ENCODE data around the gene YAF2.

DNA sequence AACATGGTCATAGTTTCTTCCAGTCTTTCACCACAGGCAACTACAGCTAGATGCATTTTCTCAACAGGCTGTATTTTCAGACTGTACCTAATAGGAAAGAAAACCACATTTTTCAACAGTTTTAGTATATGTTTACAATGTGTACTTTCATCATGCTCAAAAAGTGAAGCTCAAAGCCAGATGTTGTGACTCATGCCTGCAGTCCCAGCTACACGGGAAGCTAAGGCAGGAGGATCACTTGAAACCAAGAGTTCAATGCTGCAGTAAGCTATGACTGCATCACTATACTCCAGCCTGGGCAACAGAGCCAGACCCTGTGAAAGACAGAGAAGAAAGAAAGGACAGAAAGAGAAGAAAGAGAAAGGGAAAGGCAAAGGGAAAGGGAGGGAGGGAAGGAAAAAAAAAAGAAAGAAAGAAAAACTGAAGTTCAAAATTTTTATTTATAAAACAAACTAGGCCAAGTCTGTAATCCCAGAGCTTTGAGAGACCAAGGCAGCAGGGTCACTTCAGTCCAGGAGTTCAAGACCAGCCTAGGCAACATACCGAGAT, 118.9 kb downstream of the YAF2 start:
- TF ChIP-seq, protein P1, sequence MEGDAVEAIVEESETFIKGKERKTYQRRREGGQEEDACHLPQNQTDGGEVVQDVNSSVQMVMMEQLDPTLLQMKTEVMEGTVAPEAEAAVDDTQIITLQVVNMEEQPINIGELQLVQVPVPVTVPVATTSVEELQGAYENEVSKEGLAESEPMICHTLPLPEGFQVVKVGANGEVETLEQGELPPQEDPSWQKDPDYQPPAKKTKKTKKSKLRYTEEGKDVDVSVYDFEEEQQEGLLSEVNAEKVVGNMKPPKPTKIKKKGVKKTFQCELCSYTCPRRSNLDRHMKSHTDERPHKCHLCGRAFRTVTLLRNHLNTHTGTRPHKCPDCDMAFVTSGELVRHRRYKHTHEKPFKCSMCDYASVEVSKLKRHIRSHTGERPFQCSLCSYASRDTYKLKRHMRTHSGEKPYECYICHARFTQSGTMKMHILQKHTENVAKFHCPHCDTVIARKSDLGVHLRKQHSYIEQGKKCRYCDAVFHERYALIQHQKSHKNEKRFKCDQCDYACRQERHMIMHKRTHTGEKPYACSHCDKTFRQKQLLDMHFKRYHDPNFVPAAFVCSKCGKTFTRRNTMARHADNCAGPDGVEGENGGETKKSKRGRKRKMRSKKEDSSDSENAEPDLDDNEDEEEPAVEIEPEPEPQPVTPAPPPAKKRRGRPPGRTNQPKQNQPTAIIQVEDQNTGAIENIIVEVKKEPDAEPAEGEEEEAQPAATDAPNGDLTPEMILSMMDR (IDR thresholded peaks at IDR 0.05) = no peak
- TF ChIP-seq POLR2AphosphoS5 (IDR thresholded peaks at IDR 0.05) = no peak
